Tongue (tissue), 2 donors: ENCODE results near the gene ENO1. TPM values are rescaled to one million over a fixed set of nuclear protein-coding genes. Genes with fewer than 3 reads are reported as not detected.
"Not testable (repeated sequence)": the region's sequence is repeated elsewhere in the genome, so short reads cannot be mapped to it uniquely, and the experiment has no call there.

Source experiments
- DNase-seq: peaks from one replicate; pipeline ENCODE4 v3.0.0-alpha.2; 2015
- total RNA-seq: library from RNA; depleted of rRNA; stranded (reverse); fragments of >200 nt; gene quantifications from one replicate; pipeline ENCODE4 v1.2.3, GENCODE V29; 2014

Gene ENO1
- total RNA-seq, 1 donor from 2014 or later = 373 TPM

GRCh38 chr1:8845104-8846097, 33.1 kb downstream of the ENO1 start:
- DNase-seq = no peak

- DNase-seq = peak; percentile 77
Measured at GRCh38 chr1:8844501-8845006, 33.9 kb downstream of the ENO1 start.

GRCh38 chr1:8841395-8841794, 37.1 kb downstream of the ENO1 start:
- no peak for DNase-seq

GRCh38 chr1:8839990-8840389, 38.5 kb downstream of the ENO1 start:
- no peak for DNase-seq

- DNase-seq = peak; percentile 50
Measured at GRCh38 chr1:8835941-8836643, 42.4 kb downstream of the ENO1 start.

- DNase-seq = peak; percentile 45
Measured at GRCh38 chr1:8831340-8831739, 47.1 kb downstream of the ENO1 start.

GRCh38 chr1:8830732-8831131, 47.8 kb downstream of the ENO1 start:
- DNase-seq = not testable (repeated sequence)

GRCh38 chr1:8825985-8826481, 52.5 kb downstream of the ENO1 start:
- DNase-seq = no peak

- DNase-seq = no peak
Measured at GRCh38 chr1:8823295-8823664, 55.2 kb downstream of the ENO1 start.

GRCh38 chr1:8822373-8823294, 55.9 kb downstream of the ENO1 start:
- DNase-seq = peak; percentile 87

GRCh38 chr1:8821084-8821483, 57.4 kb downstream of the ENO1 start:
- DNase-seq = no peak

- not testable (repeated sequence) for DNase-seq
Measured at GRCh38 chr1:8818789-8819188, 59.7 kb downstream of the ENO1 start.

- DNase-seq = peak; percentile 65
Measured at GRCh38 chr1:8818325-8818775, 60.1 kb downstream of the ENO1 start.

- peak; percentile 97 for DNase-seq
Measured at GRCh38 chr1:8817412-8818324, 60.8 kb downstream of the ENO1 start, which contains the start of gene RERE. Gene RERE, minus strand, starts transcription at chr1:8817640.

GRCh38 chr1:8816831-8817411, 61.6 kb downstream of the ENO1 start:
- peak; percentile 39 for DNase-seq

- peak; percentile 31 for DNase-seq
Measured at GRCh38 chr1:8816264-8816663, 62.2 kb downstream of the ENO1 start.

GRCh38 chr1:8815582-8816151, 62.8 kb downstream of the ENO1 start:
- peak; percentile 49 for DNase-seq

- peak; percentile 32 for DNase-seq
Measured at GRCh38 chr1:8814865-8815264, 63.6 kb downstream of the ENO1 start.

- no peak for DNase-seq
Measured at GRCh38 chr1:8813991-8814390, 64.5 kb downstream of the ENO1 start.
